Activated CD8-positive, alpha-beta T cell treated with anti-CD3 and anti-CD28 coated beads for 36 hours (primary cell): ENCODE data around the gene HES3. TPM values are rescaled to one million over a fixed set of nuclear protein-coding genes. Genes with fewer than 3 reads are reported as not detected.

Source experiments
- ATAC-seq: fragments of 200-7000 bp; cut with Tn5 transposase; one replicate; pipeline ENCODE4 v1.10.0; 2021; ENCODE audit warnings: mild to moderate bottlenecking, moderate library complexity
- CTCF ChIA-PET: fragments of 350-600 bp; sonication (Branson Sonifier 250); formaldehyde crosslinking; loops from one replicate; lab custom pipeline; 2021; ENCODE audit warnings: antibody characterized with exemption; lab: Charles Lee
- POLR2A ChIA-PET: fragments of 350-600 bp; sonication (Branson Sonifier 250); formaldehyde crosslinking; loops from one replicate; lab custom pipeline; 2021; ENCODE audit warnings: antibody characterized with exemption; lab: Charles Lee
- DNase-seq: peaks from one replicate; pipeline ENCODE4 v3.0.0-alpha.2; 2020
- H3K27ac Mint-ChIP-seq: one replicate; pipeline ENCODE4 v1.8.0; 2021; ENCODE audit warnings: mild to moderate bottlenecking, mixed read lengths
- H3K27me3 Mint-ChIP-seq: one replicate; pipeline ENCODE4 v1.8.0; 2021; ENCODE audit warnings: mixed read lengths
- H3K36me3 Mint-ChIP-seq: one replicate; pipeline ENCODE4 v1.8.0; 2021; ENCODE audit warnings: low read depth, mixed read lengths
- H3K4me1 Mint-ChIP-seq: one replicate; pipeline ENCODE4 v1.8.0; 2021; ENCODE audit warnings: low read depth, mixed read lengths
- H3K4me3 Mint-ChIP-seq: one replicate; pipeline ENCODE4 v1.8.0; 2021; ENCODE audit warnings: mild to moderate bottlenecking, moderate library complexity, mixed read lengths
- H3K9me3 Mint-ChIP-seq: one replicate; pipeline ENCODE4 v1.8.0; 2021; ENCODE audit warnings: mixed read lengths
- intact Hi-C: fragments of 100-400 bp; cut with micrococcal nuclease; formaldehyde crosslinking; loops from one replicate; pipeline ENCODE4 v1.10.0; 2022
- total RNA-seq, 2 experiments: library from RNA; stranded (reverse); gene quantifications; one replicate each; pipeline ENCODE4 v1.2.3, GENCODE V29; 2021
- TF ChIP-seq, protein P1 (sequence below): fragments of 200-600 bp; IDR thresholded peaks from one replicate; pipeline ENCODE4 v1.8.0; 2022; ENCODE audit warnings: antibody characterized with exemption, mild to moderate bottlenecking

HES3 gene
- total RNA-seq, 2 experiments from 2014 or later, result not detected

GRCh38 chr1:6237093-6237492 lies 6.9 kb upstream of the HES3 start:
- CTCF ChIA-PET, result interaction anchor here (1.2 to 4.9 kb wide), 4 partner anchors 10 to 168 kb away, joined by 3 to 32 read pairs (median 11); partner anchors contain the start of gene RNF207
- H3K9me3 Mint-ChIP-seq, result no peaks in the 10 kb centered on the region
- no peak overlapping the region for H3K27ac Mint-ChIP-seq
- peaks cover 24% of the 10 kb centered on the region for H3K4me1 Mint-ChIP-seq
- POLR2A ChIA-PET, result interaction anchor here (0.6 to 1.1 kb wide), 4 partner anchors 9 to 379 kb away, joined by 3 to 4 read pairs (median 3); no protein-coding TSS in a partner anchor
- intact Hi-C loops, result no loop called here
- H3K27me3 Mint-ChIP-seq, result peaks cover 27% of the 10 kb centered on the region
- no peak for ATAC-seq
- H3K4me3 Mint-ChIP-seq, result no peak overlapping the region
- TF ChIP-seq, protein P1, sequence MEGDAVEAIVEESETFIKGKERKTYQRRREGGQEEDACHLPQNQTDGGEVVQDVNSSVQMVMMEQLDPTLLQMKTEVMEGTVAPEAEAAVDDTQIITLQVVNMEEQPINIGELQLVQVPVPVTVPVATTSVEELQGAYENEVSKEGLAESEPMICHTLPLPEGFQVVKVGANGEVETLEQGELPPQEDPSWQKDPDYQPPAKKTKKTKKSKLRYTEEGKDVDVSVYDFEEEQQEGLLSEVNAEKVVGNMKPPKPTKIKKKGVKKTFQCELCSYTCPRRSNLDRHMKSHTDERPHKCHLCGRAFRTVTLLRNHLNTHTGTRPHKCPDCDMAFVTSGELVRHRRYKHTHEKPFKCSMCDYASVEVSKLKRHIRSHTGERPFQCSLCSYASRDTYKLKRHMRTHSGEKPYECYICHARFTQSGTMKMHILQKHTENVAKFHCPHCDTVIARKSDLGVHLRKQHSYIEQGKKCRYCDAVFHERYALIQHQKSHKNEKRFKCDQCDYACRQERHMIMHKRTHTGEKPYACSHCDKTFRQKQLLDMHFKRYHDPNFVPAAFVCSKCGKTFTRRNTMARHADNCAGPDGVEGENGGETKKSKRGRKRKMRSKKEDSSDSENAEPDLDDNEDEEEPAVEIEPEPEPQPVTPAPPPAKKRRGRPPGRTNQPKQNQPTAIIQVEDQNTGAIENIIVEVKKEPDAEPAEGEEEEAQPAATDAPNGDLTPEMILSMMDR, result no peak
- peaks cover 24% of the 10 kb centered on the region for H3K36me3 Mint-ChIP-seq
- DNase-seq, result no peak

- Mint-ChIP-seq H3K9me3 (no peaks in the 10 kb centered on the region), H3K4me3 (no peak overlapping the region), H3K4me1 (peaks cover 14% of the 10 kb centered on the region), H3K36me3 (peaks cover 5% of the 10 kb centered on the region), H3K27ac (no peak overlapping the region), H3K27me3 (peaks cover 42% of the 10 kb centered on the region)
- POLR2A ChIA-PET, result interaction anchor here (0.8 to 1.2 kb wide), 3 partner anchors 10 to 39 kb away, joined by 3 read pairs; no protein-coding TSS in a partner anchor
- ATAC-seq (no peak), DNase-seq (no peak)
- TF ChIP-seq, protein P1, result no peak
- intact Hi-C loops, result no loop called here
- CTCF ChIA-PET, result interaction anchor here (1.1 to 4.9 kb wide), 9 partner anchors 8 to 247 kb away, joined by 3 to 32 read pairs (median 5); partner anchors contain the start of genes NPHP4 and RNF207
These were observed 4.7 kb upstream of the HES3 start for GRCh38 chr1:6239213-6239752.

DNA sequence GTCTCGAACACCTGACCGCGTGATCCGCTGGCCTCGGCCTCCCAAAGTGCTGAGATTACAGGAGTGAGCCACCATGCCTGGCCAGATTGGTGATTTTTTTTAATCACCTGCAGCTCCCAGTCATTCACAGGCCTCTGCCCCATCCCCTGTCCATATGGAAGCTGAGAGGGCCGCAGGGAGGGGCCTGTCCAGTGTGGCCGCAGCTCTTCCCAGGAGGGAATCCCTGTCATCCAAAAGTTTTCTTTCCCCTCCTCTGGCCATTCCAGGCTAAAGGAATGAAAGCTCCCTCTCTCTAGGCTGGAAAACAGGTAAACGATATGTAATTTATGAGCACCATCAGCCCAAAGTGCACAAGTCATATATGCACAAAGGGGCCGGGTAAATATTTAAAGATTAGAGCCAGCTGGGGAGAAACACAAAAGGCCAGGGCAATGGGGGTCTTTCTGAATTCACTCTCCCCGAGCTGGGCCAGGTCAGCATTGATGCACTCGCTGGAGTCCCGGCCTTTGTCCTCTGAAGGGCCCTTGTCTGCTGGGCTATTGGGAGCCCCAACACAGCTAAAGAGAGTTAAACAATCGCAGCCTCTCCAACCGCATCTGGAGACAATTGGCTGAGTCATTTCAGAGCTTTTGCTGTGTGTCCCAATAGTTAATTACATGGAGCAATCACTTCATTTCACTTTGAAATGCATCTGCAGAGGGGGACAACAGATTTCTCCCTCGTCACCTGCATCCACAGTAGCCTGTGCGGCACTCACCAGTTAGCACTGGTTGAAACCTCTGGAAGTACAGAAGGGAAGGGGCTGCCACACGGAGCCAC lies 3.8 kb upstream of the HES3 start:
- H3K27me3 Mint-ChIP-seq, result peaks cover 46% of the 10 kb centered on the region
- H3K4me1 Mint-ChIP-seq, result peaks cover 7% of the 10 kb centered on the region
- no peak overlapping the region for H3K4me3 Mint-ChIP-seq
- no peaks in the 10 kb centered on the region for H3K9me3 Mint-ChIP-seq
- no peak overlapping the region for H3K27ac Mint-ChIP-seq
- POLR2A ChIA-PET, result interaction anchor here (0.5 to 1.2 kb wide), 4 partner anchors 9 to 109 kb away, joined by 3 read pairs; no protein-coding TSS in a partner anchor
- no peak for ATAC-seq
- CTCF ChIA-PET, result interaction anchor here (1.1 to 2.6 kb wide), 5 partner anchors 165 to 247 kb away, joined by 3 to 13 read pairs (median 5); partner anchors contain the start of gene NPHP4
- intact Hi-C loops, result no loop called here
- TF ChIP-seq, protein P1, result no peak
- no peaks in the 10 kb centered on the region for H3K36me3 Mint-ChIP-seq
- no peak for DNase-seq

- Mint-ChIP-seq H3K27me3 (peaks cover 49% of the 10 kb centered on the region), H3K9me3 (no peaks in the 10 kb centered on the region), H3K36me3 (no peaks in the 10 kb centered on the region), H3K27ac (no peak overlapping the region), H3K4me3 (no peak overlapping the region), H3K4me1 (peaks cover 9% of the 10 kb centered on the region)
- CTCF ChIA-PET, result interaction anchor here (0.9 to 2.6 kb wide), 5 partner anchors 20 to 214 kb away, joined by 3 to 13 read pairs (median 5); partner anchors contain the start of gene GPR153
- DNase-seq (no peak), ATAC-seq (no peak)
- intact Hi-C loops, result no loop called here
- TF ChIP-seq, protein P1, result no peak
- POLR2A ChIA-PET, result interaction anchor here (1.0 kb wide), 1 partner anchor 22 kb away, joined by 3 read pairs; no protein-coding TSS in a partner anchor
These were observed 2.7 kb upstream of the HES3 start for GRCh38 chr1:6241107-6241886.
